GM18951 (cell line): Measurements from ENCODE around the gene ATIC.

Experiments used
- POLR2A ChIP-seq: IDR thresholded peaks from 4 replicates; pipeline ENCODE4 v1.6.1; 2011; ENCODE audit warnings: mild to moderate bottlenecking; ENCODE audit not compliant: insufficient read length, insufficient read depth; ENCODE audit errors: extremely low read depth
- in situ Hi-C: fragments of 300-500 bp; cut with MboI; formaldehyde crosslinking; loops from one replicate; pipeline ENCODE4 v1.12.0; 2022; ENCODE audit warnings: low sequenced_read_pairs, mixed read lengths, inconsistent platforms; ENCODE audit not compliant: unreplicated experiment

Gene ATIC

DNA sequence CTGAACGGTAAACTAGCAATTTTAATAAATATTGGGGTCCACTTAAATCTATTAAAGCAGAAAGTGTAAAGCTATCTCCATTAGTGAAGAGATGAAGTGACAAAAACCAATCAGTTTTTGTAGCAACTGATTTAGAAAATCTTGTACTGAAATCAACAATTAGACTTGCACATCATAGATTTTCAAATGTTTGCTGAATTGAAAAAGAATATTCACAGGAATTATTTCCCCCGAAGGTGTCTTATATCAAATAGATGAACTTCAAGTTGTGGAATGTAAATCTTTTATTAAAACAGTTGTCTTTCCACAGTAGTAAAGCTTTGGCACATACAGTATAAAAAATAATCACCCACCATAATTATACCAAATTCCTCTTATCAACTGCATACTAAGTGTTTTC is 48.7 kb downstream of the ATIC start:
- in situ Hi-C loops: no loop called here
- TF ChIP-seq POLR2A: no peak

- in situ Hi-C loops: no loop called here
- no peak for TF ChIP-seq POLR2A
Observed at GRCh38 chr2:215361211-215361875, 49.5 kb downstream of the ATIC start.

GRCh38 chr2:215361876-215362561 is 50.2 kb downstream of the ATIC start:
- in situ Hi-C loops: no loop called here
- TF ChIP-seq POLR2A: no peak

- TF ChIP-seq POLR2A: no peak
- in situ Hi-C loops: no loop called here
Observed at GRCh38 chr2:215362562-215362904, 50.7 kb downstream of the ATIC start.

DNA sequence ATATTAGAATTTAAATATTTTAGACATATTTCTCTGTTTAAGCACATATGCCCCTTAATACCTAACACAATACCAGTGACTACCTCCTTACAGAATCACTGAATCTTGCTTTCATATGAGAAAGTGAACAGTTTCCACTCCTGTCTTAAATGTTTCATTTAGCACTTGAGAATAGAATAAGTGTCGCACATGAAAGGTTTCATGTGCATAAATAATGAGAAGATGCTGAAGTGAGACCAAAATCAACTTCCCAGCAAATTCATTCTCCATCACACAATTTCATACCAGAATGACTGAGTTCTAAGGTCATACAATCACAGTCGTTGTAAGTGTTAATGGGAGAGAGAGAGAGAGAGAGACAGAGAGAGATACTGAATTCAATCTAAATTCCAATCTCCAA is 51.2 kb downstream of the ATIC start:
- no peak for TF ChIP-seq POLR2A
- in situ Hi-C loops: no loop called here

DNA sequence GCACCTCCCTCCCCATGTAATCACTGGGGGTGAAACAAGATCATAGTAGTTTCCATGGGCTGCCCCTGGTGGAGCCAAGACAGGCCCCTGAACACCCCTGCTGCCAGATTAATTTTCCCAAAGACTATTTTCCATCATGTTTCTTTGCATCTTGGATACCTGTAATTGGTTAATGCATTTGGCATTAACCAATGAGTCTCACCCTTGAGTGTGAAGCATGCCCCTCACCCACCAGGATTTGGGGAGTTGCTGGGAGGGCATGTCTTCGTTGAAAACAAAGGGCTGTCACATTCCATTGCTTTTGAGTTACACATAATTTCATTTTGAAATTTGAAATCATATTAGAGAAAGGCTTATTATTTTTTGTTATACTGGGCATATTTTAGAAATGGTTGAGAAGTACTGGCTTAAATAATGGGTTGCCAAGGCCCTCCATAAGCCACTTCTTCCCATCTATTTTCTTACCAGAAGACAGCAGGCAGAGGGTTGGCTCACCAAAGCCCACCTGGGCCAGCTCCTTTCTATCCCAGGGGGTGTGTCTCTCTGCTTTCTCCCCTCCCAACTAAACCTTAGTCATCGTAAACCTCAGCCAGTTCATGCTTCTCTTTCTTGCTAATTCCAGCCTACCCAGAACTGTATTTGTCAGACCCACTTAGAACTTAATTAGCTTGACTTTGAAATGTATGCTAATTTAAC is 51.8 kb downstream of the ATIC start:
- no peak for TF ChIP-seq POLR2A
- in situ Hi-C loops: no loop called here

DNA sequence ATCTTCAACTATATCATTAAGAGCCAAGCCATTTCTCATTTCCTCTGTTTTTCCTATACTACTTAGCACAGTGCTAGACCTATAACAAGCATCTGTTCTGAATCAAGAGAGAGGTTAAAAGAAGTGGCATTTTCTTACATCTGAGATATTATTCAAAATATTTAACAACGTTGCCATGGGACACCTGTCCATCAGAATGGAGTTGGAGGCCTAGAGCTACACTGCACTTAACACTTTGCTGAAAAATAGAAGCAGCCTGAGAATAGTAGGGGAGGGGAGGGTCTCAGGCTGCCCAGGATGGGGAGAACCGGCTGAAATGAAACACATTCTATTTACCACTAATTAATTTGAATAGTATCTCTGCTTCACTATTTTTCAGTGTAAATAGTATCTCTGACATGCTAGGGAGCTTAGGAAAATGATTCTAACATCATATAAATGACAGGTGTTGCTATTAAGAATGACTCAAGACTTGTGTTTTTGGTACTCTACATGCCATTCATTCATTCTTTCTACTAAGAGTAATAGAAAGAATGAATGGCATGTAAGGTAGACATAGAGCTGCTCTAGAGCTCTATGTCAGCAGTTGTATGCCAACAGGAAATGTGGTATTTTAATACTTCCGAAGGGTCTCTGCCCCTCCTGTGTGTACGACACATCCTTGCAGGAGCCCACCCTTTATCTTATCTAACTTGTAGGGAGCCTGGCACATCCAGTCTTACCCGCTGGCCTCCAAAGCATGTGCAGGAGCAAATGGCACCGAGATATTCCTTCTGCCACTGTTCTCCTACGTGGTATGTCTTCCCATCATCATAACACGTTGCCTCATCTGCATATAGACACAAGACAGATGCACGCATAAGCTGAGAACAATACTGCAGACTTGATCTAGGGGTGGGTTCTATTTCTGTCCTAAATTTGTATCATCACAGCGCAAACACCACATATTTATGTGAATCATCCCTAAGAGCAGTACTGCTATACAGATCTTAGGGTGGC is 52.6 kb downstream of the ATIC start:
- TF ChIP-seq POLR2A: no peak
- in situ Hi-C loops: no loop called here

DNA sequence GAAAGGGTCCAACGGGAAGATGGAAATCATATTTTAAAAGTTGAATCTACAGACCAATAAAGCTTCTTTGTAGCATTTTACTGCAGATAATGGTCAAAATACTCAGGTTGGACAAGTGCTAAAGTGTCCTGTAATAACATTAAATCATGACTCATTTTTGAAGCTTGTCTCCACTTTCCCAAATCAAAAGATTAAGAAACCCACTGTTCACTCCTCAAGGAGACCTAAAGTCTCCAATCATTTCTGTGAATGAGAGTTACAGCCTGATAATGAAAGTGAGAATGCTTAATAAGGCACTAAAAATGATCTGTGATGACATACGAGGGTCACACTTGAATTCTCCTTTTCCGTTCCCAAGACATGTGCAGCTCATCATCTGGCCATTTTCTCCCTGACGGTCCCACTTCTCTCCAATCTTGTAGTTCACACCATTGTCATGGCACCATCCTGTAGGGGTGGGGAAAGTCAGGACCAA is 53.4 kb downstream of the ATIC start:
- TF ChIP-seq POLR2A: no peak
- in situ Hi-C loops: no loop called here

- in situ Hi-C loops: no loop called here
Observed at GRCh38 chr2:215366440-215367032, 54.7 kb downstream of the ATIC start.

GRCh38 chr2:215367662-215368492 is 56.0 kb downstream of the ATIC start:
- in situ Hi-C loops: no loop called here
- no peak for TF ChIP-seq POLR2A

More at GRCh38 chr2:215366440-215367032, 54.7 kb downstream of the ATIC start:
- TF ChIP-seq POLR2A: no peak

DNA sequence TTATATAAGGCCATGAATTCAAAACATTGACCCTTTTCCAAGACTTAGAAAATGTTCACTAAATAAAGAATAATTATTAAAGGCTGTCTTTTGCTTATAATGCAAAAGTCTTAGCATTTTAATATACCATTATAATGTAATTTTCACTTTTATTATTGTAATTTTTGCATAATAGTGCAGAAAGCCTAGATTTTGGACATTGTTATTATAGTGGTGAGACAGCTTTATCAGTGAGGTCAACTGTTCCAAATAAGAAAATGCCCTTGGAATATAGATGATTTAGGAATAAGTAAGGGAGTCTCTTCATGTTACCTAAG is 56.6 kb downstream of the ATIC start:
- no peak for TF ChIP-seq POLR2A
- in situ Hi-C loops: no loop called here

- in situ Hi-C loops: no loop called here
- TF ChIP-seq POLR2A: no peak
Observed at GRCh38 chr2:215369181-215369760, 57.4 kb downstream of the ATIC start.
